ENCODE measurements around the gene ALG9.
A peak's percentile ranks its signal among the peaks of the same experiment; 100 is the strongest.

Gene ALG9

DNA sequence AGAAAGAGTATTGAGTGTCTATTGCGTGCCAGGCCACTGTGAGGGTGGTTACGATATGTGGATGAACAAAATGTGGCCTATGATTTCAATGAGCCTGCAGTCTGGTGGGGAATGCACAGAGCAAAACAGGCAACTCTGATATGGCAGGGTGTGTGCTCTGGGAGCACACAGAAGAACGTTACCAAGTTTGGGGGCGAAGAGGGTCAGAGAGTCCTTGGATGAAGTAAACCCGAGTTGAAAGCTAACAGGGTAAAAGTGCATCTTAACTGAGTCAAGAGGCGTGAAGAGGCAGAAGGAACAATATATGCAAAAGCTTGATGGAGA lies 8.2 kb upstream of the ALG9 start:
- no peak for DNase-seq

DNA sequence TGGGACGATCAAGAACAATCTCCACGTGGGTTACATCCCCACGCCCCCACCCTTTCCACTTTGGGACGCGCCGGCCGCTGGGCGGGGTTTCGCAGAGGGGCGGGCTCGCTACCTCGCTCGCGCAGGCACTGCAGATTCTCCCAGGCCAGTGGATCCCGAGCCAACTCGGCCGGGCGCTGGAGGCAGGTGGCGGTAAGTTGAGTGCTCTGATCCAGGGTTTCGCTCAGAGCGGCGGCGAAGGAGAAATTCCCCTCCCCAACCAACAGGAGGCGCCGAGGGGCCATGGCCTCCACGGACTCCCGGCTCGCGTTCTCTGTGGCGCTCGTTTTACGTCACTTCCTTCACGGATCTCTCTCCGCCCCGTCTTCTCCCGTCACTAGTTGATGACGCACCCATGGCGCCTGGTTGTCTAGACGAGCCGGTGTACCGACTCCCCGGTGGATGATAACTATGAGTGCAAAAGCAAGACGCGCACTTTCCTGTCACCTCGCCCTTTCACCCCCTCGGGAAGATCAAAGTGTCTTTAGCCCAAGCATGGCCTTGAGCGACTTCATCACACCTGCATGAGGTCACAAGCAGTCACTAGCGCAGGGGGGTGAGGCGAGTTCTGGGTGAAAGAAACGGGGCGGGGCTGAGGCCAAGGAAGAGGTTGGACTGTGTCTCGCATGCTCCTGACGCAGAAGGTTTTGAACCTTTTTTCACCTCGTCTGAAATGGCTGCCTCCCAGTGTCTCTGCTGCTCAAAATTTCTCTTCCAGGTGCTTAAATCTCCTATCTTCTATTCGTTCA lies 7.7 kb upstream of the ALG9 start, which contains the start of the genes CFAP68 and FDXACB1:
TSS of gene CFAP68 (plus strand) at position 693 of the 788 bp plus-strand sequence. CDS start at position 713, 20 bp downstream.
TSS of gene FDXACB1 (minus strand) at position 317 of the 788 bp plus-strand sequence. CDS start at position 284, 33 bp downstream.
- peak; percentile 98 for DNase-seq

DNA sequence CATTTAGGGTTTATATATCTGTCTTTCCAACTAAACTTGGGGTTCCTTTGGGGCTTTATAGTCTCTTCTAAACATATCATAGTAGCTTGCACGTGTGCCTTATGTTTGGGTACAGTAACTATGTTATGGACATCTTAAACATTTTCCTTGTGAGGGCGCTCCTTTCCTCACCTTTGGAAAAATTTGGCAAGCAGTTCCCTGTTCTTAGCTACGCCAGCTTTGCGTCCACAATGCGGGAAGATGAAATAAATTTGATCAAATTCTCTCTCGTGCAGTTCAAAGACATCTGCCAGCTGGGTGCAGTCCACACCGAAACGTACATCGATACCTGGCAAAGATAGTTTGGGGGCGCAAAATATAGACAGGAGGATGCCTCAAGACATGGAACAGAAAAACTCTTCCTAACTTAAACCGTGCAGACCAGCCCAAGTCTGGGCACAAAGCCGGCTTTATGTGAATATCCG lies 7.0 kb upstream of the ALG9 start:
- no peak for DNase-seq

DNA sequence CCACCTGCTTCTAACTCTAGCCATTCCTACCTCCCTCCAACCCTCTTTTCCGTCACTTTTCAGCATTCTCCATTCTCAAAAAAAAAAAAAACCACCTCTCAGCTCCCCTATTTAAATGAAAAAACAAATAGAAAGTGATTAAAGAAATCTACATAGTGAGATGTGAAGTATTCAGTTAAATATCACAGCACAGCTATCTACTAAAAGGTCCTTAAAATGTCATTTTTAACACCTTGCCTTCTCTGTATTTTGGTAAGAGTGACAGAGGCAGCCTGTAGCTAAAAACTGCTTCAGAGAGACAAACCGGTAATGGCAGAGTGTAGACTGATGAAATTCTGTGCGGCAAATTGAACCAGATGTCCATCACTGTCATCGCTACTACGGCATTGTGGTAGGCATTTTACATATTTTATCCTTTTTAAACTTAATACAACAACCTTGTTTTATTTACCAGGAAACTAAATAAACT lies 346 bp upstream of the ALG9 start:
- no peak for DNase-seq

DNA sequence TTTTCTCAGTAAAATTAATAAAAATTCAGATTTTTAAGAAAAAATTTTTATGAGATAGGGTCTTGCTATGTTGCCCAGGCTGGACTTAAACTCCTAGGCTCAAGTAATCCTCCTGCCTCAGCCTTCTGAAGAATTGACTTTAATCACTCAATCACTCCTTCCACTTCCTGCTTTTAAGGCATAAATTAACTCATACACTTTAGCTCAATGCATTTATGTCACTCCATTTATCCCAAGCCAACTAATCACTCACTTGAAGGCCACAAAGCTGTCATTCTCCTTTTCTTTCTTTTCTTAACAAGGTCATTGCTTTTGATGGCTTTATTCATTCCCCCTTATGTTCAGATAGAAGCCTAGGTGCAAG lies 877 bp downstream of the ALG9 start:
- DNase-seq = no peak

DNA sequence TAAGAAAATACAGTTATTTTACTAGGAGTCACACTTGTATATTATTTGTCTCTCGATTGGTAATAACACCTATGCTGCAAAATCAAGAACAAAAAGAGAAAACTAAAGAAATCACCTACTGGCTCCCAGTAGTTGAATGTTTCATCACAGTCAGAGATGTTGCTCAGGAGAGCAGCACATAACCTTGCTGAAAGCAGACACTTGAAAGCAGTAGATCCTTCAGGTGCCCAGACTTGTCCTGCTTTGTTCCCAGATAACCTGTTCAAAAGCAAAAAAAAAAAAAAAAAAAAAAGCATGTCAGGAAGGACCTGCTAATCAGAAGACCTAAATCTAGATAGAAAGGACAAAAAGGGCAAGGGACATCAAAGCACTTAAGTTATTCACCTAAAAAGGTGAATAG lies 1.3 kb downstream of the ALG9 start:
- no peak for DNase-seq

DNA sequence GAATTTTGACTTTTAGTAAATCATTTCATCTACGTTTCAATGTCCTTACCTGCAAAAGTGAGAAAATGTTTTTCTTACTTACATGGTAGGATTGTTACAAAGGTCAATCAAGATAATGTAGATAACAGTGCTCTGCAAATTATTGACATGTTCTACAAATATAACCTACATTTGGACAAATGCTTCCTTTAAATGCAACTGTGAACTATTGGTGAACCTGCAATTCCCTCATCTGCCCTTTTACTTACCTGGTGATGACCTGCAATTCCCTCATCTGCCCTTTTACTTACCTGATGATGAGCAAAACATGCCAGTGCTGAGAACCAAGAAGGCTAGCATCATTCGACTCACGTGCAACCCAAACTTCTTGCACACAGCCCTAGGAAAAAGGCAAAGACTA lies 11.1 kb downstream of the ALG9 start:
- no peak for DNase-seq

DNA sequence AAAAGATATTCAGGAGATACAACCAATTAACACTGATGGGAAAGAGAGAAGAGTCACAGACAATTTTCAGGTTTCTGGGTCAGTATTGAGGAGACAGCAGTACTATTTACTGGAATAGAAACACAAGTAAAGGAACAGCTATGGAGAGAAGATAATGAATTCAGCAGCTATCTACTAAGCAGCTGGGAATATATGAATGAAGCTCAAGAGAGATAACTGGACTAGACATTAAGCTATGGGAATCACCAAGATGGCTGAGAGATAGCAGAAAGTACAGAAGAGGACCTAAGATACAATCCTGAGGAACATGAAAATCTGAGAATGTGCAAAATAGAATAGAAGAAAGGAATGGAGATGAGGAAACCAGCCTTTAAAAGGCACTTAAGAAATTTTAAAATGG lies 15.9 kb downstream of the ALG9 start:
- DNase-seq = no peak

DNA sequence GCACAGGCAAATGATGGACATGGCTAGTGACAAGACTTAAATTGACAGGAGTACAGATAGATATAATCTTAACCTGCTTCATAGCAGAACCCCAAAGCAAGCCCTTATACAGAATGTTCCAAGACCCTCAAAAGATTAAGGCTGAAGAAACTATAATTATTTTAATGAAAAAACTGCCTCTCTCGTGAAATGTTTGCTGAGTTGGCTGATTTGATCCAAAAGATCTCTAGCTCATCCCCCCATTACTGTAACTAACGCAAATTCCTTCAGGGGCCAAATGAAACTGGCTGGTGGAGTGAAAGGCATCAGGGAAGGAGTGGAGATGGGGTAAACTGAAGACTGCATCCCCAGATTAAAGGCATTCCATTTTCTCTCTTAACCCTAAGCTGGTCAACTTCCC lies 19.3 kb downstream of the ALG9 start:
- DNase-seq = no peak

DNA sequence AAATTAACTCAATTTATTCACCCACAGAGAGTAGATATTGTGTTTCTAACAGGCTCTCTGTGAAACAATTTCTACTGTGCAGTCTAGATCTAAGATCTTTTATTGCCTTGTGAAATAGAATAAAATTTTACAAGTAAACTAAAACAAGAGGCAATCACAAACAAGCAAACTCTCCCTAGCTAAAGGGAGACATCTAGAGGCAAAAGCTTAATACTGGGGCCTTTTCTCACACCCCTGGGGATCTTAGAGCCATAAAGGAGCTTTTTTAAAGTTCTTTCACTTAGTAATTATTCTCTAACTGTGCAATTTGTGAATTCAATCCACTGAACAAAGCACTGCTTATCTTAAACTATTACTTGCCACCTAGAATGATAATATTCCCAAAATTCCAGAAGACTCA lies 19.7 kb downstream of the ALG9 start:
- no peak for DNase-seq

DNA sequence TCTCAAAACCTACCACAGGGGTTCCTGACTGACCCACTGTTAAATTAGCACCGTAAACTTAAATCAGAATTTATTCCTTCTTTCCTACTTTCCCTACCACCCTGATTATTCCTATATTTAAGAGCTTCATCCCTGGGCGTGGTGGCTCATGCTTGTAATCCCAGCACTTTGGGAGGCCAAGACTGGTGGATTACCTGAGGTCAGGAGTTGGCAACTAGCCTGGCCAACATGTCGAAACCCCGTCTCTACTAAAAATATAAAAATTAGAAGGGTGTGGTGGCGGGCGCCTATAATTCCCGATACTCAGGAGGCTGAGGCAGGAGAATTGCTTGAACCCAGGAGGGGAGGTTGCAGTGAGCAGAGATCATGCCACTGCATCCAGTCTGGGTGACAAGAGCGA lies 20.3 kb downstream of the ALG9 start:
- DNase-seq = no peak

DNA sequence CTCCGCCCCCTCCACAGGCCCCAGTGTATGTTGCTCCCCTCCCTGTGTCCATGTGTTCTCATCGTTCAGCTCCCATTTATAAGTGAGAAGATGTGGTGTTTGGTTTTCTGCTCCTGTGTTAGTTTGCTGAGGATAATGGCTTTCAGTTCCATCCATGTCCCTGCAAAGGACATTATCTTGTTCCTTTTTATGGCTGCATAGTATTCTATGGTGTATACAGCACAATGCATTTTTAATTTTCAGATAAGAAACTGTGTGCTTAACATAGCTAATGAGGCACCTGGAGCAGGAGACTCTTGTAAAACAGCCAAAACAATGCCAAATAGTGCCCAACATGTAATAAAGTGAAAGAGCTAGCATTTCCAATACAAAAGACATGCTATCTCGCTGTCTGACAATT lies 21.8 kb downstream of the ALG9 start:
- no peak for DNase-seq

DNA sequence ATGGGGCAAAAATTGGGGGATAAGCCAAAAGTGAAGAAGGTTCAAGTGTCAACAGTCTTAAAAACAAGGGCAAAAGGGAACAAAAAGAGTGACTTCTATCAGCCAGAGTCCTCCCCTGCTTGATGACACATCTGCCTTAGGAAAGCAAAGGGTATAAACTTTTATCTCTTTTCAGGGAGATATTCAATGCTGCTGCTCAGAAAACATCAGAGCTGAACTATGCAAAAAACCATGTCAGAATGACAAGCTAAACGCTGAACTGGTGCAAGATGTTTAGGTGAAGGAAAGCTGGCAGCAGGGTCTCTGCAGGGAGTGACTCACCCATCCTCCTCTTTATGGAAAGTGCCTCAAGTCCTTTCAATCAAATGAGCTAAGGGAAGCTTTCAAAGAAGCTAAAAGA lies 24.7 kb downstream of the ALG9 start:
- no peak for DNase-seq

DNA sequence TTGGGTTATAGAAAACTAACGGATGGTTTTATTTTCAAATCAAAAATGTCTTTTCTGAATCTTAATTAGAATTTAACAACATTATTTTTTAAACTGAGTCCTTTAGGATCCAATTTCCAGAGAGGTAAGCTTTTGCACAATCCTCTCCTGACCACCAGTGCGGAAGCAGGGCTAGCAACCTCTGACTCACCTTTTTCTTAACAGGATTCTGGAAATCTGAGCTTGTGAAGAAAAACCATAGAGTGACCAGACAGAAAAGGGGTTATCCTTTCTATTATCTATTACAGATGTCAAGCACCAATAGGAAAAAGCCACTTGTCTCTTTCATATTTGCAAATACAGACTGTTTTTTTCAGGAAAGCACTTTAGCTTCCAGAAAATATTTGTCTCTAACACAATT lies 25.3 kb downstream of the ALG9 start:
- DNase-seq = no peak

DNA sequence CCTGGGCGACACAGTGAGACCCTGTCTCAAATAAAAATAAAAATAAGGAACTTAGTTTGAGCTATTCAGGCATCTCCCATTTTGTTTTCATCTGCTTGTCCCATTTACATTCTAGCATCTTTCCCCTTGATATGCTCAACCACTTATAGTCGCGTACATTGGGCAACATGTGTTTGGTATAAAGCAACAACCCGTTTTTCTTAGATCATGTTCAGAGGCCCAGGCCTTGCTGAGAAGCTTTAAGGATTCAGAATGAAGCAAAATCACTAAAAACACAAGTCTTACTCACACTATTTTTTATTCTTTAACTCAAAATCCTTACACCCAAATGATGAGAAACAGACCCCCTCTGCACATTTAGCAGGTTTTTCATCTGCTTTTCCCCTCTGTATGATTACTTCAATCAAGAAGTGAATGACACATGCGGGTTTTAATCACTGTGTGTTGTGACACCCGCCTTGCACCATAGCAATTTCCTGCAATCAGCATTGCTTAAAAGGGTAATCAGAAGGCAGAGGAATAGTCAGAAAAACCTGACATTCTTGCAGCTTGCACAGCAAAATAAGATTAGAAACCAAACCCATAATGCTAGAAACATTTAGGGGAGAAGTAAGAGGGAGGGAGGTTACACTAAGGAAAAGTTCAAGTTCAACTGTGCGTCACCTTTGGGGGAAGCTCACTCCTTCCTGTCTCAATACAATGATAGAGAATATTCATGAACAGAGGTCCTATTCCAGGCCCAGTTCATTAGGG lies 25.9 kb downstream of the ALG9 start:
- no peak for DNase-seq

DNA sequence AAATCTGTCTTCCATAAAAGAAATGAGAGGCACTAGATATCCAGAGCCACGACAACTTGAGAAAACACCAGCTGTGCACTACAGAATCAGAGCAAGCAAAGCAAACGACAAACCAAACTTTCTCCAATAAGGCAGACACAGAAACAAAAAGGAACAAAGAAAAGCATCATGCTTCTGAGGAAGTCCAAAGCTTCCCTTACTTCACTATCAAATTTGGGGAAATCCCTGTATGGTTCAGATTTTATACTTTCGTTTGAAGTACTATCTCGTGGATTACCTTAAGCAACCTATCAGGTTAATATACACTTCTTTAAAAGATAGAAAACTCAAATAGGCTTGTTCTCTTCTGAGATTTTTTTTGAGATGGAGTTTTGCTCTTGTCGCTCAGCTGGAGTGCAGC lies 27.7 kb downstream of the ALG9 start:
- DNase-seq = no peak

DNA sequence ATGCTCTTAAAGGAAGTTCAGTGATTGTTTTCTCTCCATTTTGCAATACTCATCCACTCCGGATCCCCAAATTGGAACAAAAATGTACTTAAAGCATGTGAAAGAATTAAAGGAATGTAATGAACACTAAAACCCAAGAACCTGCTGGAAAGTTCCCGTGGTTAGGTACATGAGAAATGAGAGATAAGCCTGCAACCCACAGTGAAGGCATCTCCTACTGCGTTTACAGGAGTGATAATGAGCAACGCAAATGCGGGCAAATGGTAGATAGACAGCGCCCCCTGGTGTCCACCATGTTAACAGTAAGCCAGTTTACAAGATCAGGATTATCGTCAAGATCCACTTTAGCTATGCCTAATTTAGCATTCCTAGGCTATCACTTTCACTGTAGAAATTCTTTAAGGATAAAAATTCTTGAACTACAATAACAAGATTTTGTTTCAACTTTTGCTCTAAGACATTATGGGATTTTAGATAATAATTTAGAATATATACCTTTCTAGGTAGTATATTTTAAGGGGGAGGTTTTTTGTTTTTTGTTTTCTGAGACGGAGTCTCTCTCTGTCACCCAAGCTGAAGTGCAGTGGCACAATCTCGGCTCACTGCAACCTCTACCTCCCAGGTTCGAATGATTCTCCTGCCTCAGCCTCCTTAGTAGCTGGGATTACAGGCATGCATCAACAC lies 29.9 kb downstream of the ALG9 start:
- peak; percentile 73 for DNase-seq

DNA sequence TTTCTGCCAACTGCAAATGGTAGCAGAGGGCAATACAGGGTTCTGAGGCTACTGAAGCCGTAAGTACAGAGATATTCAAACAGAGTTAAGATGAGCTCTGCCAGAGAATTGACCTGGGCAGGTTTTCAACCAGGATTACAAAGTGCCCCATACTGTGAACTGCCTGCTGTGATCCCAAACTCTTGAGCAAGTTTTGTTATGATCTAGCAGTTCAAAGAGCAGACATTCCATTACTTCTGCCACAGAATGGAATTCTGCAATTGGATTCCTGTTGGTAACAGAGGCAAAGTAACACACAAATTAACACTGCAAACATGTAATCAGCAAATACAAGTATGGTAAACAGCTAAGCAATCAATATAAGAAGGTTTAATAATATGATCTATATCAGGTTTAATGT lies 31.2 kb downstream of the ALG9 start:
- DNase-seq = no peak

DNA sequence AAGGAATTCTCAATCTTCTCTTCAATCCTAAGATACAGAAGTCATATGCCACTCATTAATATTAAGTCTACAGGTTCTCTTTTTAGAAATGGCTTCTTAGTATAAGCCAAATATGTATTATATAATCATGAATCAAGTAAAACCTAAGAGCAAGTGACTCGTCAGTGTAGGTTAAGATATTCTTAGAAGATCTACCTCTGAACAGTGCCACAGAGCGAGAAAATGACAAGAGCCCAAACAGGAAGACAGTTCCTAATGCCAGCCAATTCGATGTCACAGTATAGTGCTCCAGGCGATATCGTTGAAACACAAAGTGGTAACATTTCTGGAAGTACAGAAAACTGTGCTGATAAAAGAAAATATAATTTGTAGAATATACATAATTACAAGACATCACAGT lies 33.3 kb downstream of the ALG9 start:
- no peak for DNase-seq

DNA sequence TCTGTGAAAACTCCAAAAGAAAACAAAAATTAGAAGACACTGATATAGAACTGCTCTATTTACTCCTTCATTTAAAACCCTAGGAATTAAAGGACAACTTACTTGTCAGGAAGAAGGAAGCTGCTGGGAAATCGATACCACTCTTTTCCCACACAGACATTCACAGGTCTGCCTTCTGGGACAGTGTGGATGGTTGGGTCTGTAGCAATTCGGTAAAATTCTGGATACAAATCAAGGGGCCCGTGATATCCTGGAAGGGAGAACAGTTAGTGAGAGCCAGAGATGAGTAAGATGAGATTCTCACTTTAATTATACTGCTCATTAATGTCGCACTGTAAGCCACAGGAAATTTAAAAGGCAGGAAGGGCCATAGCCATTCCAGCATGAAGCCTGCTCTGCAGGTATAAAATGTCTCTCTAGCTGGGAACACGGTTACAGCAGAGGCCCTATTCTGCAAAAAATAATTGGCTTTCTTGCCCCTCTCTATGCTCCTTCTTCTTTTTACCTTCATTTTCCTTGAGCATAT lies 34.0 kb downstream of the ALG9 start:
- no peak for DNase-seq

DNA sequence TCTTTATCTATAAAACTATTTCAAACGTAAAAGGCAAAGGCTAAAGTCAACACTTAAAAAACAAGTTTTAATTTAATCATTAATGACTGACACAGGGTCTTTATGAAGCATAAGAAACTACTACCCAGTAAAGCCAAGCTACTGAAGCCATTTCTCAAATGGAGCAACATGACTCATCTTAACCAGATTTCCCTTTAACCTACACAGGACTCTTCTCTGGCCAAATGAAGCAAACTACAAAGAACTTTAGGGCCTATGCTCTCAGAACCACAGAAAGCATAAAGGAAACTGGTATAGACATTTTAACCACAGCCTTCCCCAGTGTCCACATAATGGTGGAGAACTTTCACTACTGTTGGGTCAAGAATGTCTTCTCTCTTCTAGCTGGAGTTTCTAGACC lies 34.7 kb downstream of the ALG9 start:
- no peak for DNase-seq

DNA sequence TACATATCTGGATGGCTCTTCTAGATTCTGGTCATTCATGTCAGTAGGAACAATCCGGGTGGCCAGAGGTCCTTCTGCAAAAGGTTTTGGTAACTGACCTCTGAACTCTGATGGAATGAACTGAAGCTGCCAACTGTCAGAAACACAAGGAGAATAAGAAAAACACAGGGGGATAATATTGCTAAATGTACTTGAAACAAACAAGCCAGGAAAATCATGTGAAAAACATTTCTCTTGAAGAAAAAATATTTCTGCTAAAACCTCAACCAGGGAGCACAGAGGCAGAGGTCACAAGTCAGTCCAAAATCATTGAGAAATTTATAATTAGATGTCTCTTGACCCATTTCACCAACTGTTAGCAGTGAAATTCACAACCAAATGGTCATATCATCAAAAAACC lies 35.2 kb downstream of the ALG9 start:
- no peak for DNase-seq

DNA sequence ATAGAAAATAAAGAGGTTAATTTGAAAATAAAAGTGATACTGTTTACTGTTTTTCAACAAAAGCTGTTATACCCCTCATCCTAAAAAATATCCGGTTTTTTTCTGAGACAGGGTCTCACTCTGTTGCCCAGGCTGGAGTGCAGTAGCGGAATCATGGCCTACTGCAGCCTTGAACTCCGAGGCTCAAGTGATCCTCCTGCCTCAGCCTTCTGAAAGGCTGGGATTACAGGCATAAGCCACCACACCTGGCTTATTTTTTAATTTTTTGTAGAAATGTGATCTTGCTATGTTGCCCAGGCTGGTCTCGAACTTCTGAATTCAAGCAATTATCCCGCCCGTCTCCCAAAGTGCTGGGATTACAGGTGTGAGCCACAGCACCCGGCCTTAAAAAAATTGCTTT lies 35.7 kb downstream of the ALG9 start:
- no peak for DNase-seq
